Erythroblast (primary cell): ENCODE data around the gene STARD3.

Source experiments
- GATA1 ChIP-seq: IDR thresholded peaks from 2 replicates; pipeline ENCODE4 v1.6.1; 2011; ENCODE audit warnings: low read depth, mild to moderate bottlenecking, control low read depth, low read length, moderate library complexity
- POLR2A ChIP-seq: IDR thresholded peaks from 2 replicates; pipeline ENCODE4 v1.6.1; 2011; ENCODE audit warnings: mild to moderate bottlenecking, low read length

DNA sequence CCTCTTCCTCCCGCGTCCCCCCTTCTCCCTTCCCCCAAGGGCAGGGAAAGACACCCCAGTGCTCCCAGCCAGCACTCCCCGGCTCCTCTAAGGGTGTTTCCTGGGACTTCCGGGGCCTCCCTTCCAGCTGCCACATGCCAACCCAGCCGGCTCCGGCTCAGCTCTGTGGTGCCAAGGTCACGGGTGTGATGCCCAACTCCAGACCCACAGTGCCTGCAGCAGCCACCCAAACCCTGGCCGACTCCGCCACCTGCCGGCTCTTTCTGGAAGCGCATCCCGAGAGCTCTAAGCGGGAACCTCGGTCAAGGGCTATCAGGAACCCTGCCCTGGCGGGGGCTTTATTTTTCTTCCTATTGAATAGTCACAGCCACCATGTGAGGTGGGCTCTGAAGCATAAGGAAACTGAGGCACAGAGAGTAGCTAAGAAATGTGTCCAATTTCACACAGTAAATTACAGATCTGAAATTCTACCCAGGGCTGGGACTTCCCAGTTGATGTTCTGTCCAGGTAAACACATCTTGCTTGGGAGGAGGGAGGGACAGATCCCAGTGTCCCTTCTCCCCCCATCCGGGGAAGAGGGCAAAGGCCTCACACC lies 13.5 kb upstream of the STARD3 start:
- TF ChIP-seq POLR2A (no peak), GATA1 (no peak)
